ENCODE data around the gene LBH. TPM values are rescaled to one million over a fixed set of nuclear protein-coding genes. Genes with fewer than 3 reads are reported as not detected.

Gene LBH
- total and polyA plus RNA-seq, 2 donors (not counting 3 experiments of a cell fraction or from before 2014, with no cell fraction given): 5.3 to 5.5 TPM

DNA sequence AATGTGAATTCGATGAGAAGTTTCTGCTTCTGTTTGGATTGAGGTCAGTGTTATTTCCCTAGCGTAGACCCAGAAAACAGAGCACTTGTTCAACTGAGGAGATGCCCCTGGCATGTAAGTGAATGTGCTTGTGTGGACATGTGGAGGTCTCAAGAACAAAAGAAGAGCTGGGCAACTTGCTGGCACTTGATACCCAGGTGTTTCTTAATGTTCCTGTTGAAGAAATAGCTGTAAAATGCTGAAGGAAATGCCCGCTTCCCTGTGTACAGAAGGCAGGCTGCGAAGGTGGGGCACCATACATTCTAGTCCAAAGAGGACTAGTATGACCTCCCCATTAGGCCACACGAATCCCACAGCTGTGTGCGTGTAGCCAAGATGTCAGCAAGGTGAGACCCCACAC is 9.8 kb upstream of the LBH start:
- CTCF ChIA-PET: interaction anchor here (1.5 to 3.4 kb wide), 5 partner anchors 13 to 490 kb away, joined by 3 to 11 read pairs (median 7); no protein-coding TSS in a partner anchor
- Histone ChIP-seq H3K9me3 (replicated peaks; ENCODE audit: control insufficient read depth, insufficient read depth, low read length) (no peaks in the 10 kb centered on the region), H3K79me2 (ENCODE audit: control insufficient read depth, insufficient read depth, low read length) (no peaks in the 10 kb centered on the region), H2AFZ (ENCODE audit: low read depth, low read length) (no peak overlapping the region), H3K4me1 (ENCODE audit: control insufficient read depth, extremely low read depth, insufficient read depth, low read length) (no peaks in the 10 kb centered on the region), H3K27ac (ENCODE audit: insufficient read depth, low read depth, low read length) (no peak overlapping the region), H3K4me3 (replicated peaks in 1 of 3; ENCODE audit: insufficient read depth in 1 of 3, low read depth in 1 of 3, low read length in 3 of 3) (no peak overlapping the region), H4K20me1 (replicated peaks; ENCODE audit: control insufficient read depth, extremely low read depth, insufficient read depth, low read length) (no peaks in the 10 kb centered on the region), H3K9me1 (replicated peaks; ENCODE audit: control insufficient read depth, extremely low read depth, insufficient read depth, low read length) (no peaks in the 10 kb centered on the region), H3K36me3 (ENCODE audit: control insufficient read depth in 2 of 2, extremely low read depth in 1 of 2, insufficient read depth in 2 of 2, low read length in 2 of 2) (no peaks in the 10 kb centered on the region), H3K4me2 (ENCODE audit: insufficient read depth, low read length) (no peak overlapping the region), H3K9ac (replicated peaks; ENCODE audit: extremely low read depth, insufficient read depth, low read length) (no peak overlapping the region), H3K27me3 (ENCODE audit: control insufficient read depth in 2 of 2, insufficient read depth in 2 of 2, low read length in 2 of 2) (peaks cover 2 to 6% of the 10 kb centered on the region in 2 experiments)
- no TSS peak for BruUV-seq (replicated peaks)
- intact Hi-C loops (cut with micrococcal nuclease): no loop called here
- FAIRE-seq (no peak), DNase-seq (ENCODE audit: low read depth, low spot score) (no peak)
- dilution Hi-C loops (cut with MboI; ENCODE audit: extremely low pct_ligation_motif_present, low sequenced_read_pairs): no loop called here
- POLR2A ChIA-PET: interaction anchor here (0.5 kb wide), 1 partner anchor 10 kb away, joined by 3 read pairs; no protein-coding TSS in a partner anchor
- TF ChIP-seq GATA2 (IDR thresholded peaks at IDR 0.05; ENCODE audit: insufficient read depth, insufficient read length, low read depth, low read length) (no peak), FOS (IDR thresholded peaks at IDR 0.05; ENCODE audit: borderline replicate concordance, insufficient read depth, low read length) (no peak), MYC (IDR thresholded peaks at IDR 0.05; ENCODE audit: low read depth, low read length) (no peak)
- TF ChIP-seq, protein P1, sequence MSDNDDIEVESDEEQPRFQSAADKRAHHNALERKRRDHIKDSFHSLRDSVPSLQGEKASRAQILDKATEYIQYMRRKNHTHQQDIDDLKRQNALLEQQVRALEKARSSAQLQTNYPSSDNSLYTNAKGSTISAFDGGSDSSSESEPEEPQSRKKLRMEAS (IDR thresholded peaks at IDR 0.05; ENCODE audit: insufficient read depth, insufficient read length): no peak

DNA sequence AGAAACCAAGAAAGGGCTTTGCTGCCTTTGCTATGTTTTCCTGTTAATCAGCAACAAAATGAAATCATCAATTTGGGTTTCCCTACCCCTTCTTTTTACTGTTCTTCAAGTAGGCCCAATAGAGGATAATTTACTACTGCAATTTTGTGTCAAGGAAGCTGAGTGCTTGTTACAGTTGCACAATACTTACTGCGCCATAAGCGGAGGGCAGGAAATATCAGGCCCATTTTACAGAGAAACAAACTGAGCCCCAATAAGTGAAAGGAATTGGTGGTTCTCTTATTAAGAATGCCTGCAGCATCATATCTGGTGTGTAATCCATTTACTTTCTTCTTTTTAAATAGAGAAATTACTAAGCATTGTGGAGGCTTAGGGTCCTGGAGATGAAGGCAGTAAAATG is 9.3 kb upstream of the LBH start:
- DNase-seq (ENCODE audit: low read depth, low spot score) (no peak), FAIRE-seq (no peak)
- Histone ChIP-seq H3K9ac (replicated peaks; ENCODE audit: extremely low read depth, insufficient read depth, low read length) (no peak overlapping the region), H4K20me1 (replicated peaks; ENCODE audit: control insufficient read depth, extremely low read depth, insufficient read depth, low read length) (no peaks in the 10 kb centered on the region), H3K4me2 (ENCODE audit: insufficient read depth, low read length) (no peak overlapping the region), H3K27me3 (ENCODE audit: control insufficient read depth in 2 of 2, insufficient read depth in 2 of 2, low read length in 2 of 2) (peaks cover 2 to 6% of the 10 kb centered on the region in 2 experiments), H3K9me1 (replicated peaks; ENCODE audit: control insufficient read depth, extremely low read depth, insufficient read depth, low read length) (no peaks in the 10 kb centered on the region), H3K4me1 (ENCODE audit: control insufficient read depth, extremely low read depth, insufficient read depth, low read length) (no peaks in the 10 kb centered on the region), H2AFZ (ENCODE audit: low read depth, low read length) (no peak overlapping the region), H3K9me3 (replicated peaks; ENCODE audit: control insufficient read depth, insufficient read depth, low read length) (no peaks in the 10 kb centered on the region), H3K27ac (ENCODE audit: insufficient read depth, low read depth, low read length) (no peak overlapping the region), H3K79me2 (ENCODE audit: control insufficient read depth, insufficient read depth, low read length) (no peaks in the 10 kb centered on the region), H3K4me3 (replicated peaks in 1 of 3; ENCODE audit: insufficient read depth in 1 of 3, low read depth in 1 of 3, low read length in 3 of 3) (no peak overlapping the region), H3K36me3 (ENCODE audit: control insufficient read depth in 2 of 2, extremely low read depth in 1 of 2, insufficient read depth in 2 of 2, low read length in 2 of 2) (no peaks in the 10 kb centered on the region)
- CTCF ChIA-PET: interaction anchor here (1.5 to 3.4 kb wide), 3 partner anchors 17 to 489 kb away, joined by 4 to 11 read pairs (median 7); no protein-coding TSS in a partner anchor
- BruUV-seq (replicated peaks): no TSS peak
- dilution Hi-C loops (cut with MboI; ENCODE audit: extremely low pct_ligation_motif_present, low sequenced_read_pairs): no loop called here
- TF ChIP-seq, protein P1 (IDR thresholded peaks at IDR 0.05; ENCODE audit: insufficient read depth, insufficient read length): no peak
- TF ChIP-seq FOS (IDR thresholded peaks at IDR 0.05; ENCODE audit: borderline replicate concordance, insufficient read depth, low read length): no peak
- TF ChIP-seq GATA2 (IDR thresholded peaks at IDR 0.05; ENCODE audit: insufficient read depth, insufficient read length, low read depth, low read length): no peak
- TF ChIP-seq POLR2AphosphoS5 (IDR thresholded peaks at IDR 0.05; ENCODE audit: insufficient read depth, low read depth, low read length): no peak
- TF ChIP-seq POLR2A (IDR thresholded peaks at IDR 0.05; ENCODE audit: low read depth, low read length): no peak
- no peak for TF ChIP-seq JUN (IDR thresholded peaks at IDR 0.05; ENCODE audit: borderline replicate concordance, insufficient read depth, insufficient read length, low read depth)
- intact Hi-C loops (cut with micrococcal nuclease): no loop called here
- POLR2A ChIA-PET: interaction anchor here (0.5 kb wide), 1 partner anchor 10 kb away, joined by 3 read pairs; no protein-coding TSS in a partner anchor

Data from endothelial cell of umbilical vein (primary cell).